KMS-11 (cell line): ENCODE data around the gene CSNK1D.
"Not testable (repeated sequence)": the region's sequence is repeated elsewhere in the genome, so short reads cannot be mapped to it uniquely, and the experiment has no call there.

Source experiments
- H2AFZ ChIP-seq: fragments of 200-600 bp; sonication (generic); 2 replicates; pipeline ENCODE4 v1.6.1; 2016; ENCODE audit warnings: antibody characterized with exemption, mixed run types, low read depth
- H3K27ac ChIP-seq: fragments of 200-600 bp; sonication (generic); 2 replicates; pipeline ENCODE4 v1.6.1; 2016; ENCODE audit warnings: mild to moderate bottlenecking, mixed run types
- H3K27me3 ChIP-seq: fragments of 200-600 bp; sonication (generic); 2 replicates; pipeline ENCODE4 v1.6.1; 2017; ENCODE audit warnings: mild to moderate bottlenecking, low read depth, mixed run types, moderate library complexity; ENCODE audit not compliant: insufficient read depth
- H3K36me3 ChIP-seq: fragments of 200-600 bp; sonication (generic); 2 replicates; pipeline ENCODE4 v1.6.1; 2017; ENCODE audit warnings: mild to moderate bottlenecking, mixed run types; ENCODE audit not compliant: insufficient read depth
- H3K4me1 ChIP-seq: fragments of 200-600 bp; sonication (generic); 2 replicates; pipeline ENCODE4 v1.6.1; 2016; ENCODE audit warnings: mild to moderate bottlenecking, low read depth, mixed run types; ENCODE audit not compliant: poor library complexity, severe bottlenecking
- H3K4me2 ChIP-seq: fragments of 200-600 bp; sonication (generic); 2 replicates; pipeline ENCODE4 v1.7.0; 2016; ENCODE audit warnings: mild to moderate bottlenecking, mixed run types
- H3K4me3 ChIP-seq: fragments of 200-600 bp; sonication (generic); IDR thresholded peaks from 2 replicates; pipeline ENCODE4 v1.6.1; 2017; ENCODE audit warnings: low read depth, low read length, mixed read lengths; ENCODE audit not compliant: insufficient read depth
- H3K79me2 ChIP-seq: fragments of 200-600 bp; sonication (generic); 2 replicates; pipeline ENCODE4 v1.6.1; 2016; ENCODE audit warnings: low read depth, mixed run types; ENCODE audit not compliant: insufficient read depth
- H3K9ac ChIP-seq: fragments of 200-600 bp; sonication (generic); 2 replicates; pipeline ENCODE4 v1.6.1; 2016; ENCODE audit warnings: mild to moderate bottlenecking, mixed run types
- H4K20me1 ChIP-seq: fragments of 200-600 bp; sonication (generic); 2 replicates; pipeline ENCODE4 v1.6.1; 2016; ENCODE audit warnings: mild to moderate bottlenecking, mixed run types; ENCODE audit not compliant: insufficient read depth
- TF ChIP-seq, protein P1 (sequence below): fragments of 200-600 bp; sonication (generic); conservative IDR thresholded peaks from 2 replicates; pipeline ENCODE4 v1.6.1; 2017; ENCODE audit warnings: low read depth, mild to moderate bottlenecking, antibody characterized with exemption, low read length, moderate library complexity, mixed read lengths

The CSNK1D gene

DNA sequence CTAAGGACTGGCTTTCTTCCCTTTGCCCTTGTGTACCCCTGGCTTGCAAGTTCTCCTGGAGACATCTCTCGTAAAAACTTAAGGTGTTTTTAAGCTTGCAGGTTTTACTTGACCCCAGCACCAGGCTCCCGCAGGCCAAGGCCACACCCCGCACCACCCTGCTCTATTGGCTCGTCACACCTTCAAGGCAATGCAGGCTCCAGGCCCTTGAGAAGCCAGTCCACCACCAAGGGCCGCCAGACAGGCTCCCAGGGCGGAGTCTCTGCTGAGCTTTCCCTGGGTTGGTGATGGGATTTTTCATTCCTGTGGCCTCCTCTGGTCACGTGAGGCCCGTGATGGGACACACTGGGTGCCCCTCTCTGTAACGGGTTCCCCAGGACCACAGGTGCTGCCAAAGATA is 9.9 kb downstream of the CSNK1D start:
- Histone ChIP-seq H3K9ac (no peak overlapping the region), H2AFZ (no peak overlapping the region), H3K36me3 (peaks cover 24% of the 10 kb centered on the region; the same call in 1 of the 2 replicates), H3K4me1 (peaks cover 8% of the 10 kb centered on the region), H3K27me3 (no peaks in the 10 kb centered on the region), H3K27ac (no peak overlapping the region), H3K79me2 (peaks cover 47% of the 10 kb centered on the region), H3K4me3 (no peak overlapping the region), H4K20me1 (peaks cover 15% of the 10 kb centered on the region), H3K4me2 (no peak overlapping the region)
- TF ChIP-seq, protein P1, sequence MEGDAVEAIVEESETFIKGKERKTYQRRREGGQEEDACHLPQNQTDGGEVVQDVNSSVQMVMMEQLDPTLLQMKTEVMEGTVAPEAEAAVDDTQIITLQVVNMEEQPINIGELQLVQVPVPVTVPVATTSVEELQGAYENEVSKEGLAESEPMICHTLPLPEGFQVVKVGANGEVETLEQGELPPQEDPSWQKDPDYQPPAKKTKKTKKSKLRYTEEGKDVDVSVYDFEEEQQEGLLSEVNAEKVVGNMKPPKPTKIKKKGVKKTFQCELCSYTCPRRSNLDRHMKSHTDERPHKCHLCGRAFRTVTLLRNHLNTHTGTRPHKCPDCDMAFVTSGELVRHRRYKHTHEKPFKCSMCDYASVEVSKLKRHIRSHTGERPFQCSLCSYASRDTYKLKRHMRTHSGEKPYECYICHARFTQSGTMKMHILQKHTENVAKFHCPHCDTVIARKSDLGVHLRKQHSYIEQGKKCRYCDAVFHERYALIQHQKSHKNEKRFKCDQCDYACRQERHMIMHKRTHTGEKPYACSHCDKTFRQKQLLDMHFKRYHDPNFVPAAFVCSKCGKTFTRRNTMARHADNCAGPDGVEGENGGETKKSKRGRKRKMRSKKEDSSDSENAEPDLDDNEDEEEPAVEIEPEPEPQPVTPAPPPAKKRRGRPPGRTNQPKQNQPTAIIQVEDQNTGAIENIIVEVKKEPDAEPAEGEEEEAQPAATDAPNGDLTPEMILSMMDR = no peak

DNA sequence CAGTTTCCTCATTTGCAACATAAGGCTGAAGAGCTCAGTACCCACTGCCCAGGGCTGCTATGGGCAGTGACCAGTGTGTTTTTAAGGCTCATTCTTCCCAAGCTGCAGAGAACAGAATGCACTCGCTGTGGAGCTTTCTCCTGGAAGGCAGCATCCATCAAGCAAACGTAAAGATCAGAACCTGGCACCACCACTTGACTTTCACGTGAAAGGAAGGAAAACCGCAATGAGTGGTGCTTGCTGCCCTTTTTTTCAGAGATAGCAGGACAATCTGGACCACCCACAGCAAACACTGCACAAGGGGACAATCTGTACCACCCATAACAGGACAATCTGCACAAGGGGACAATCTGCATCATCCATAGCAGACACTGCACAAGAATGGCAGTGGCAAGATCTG is 11.2 kb downstream of the CSNK1D start:
- TF ChIP-seq, protein P1 = no peak
- peaks cover 43% of the 10 kb centered on the region for H3K79me2 ChIP-seq
- no peak overlapping the region for H2AFZ ChIP-seq
- H3K9ac ChIP-seq = no peak overlapping the region
- no peaks in the 10 kb centered on the region for H3K27me3 ChIP-seq
- no peak overlapping the region for H3K4me2 ChIP-seq
- no peak overlapping the region for H3K27ac ChIP-seq
- no peak overlapping the region for H3K4me3 ChIP-seq
- peaks cover 5% of the 10 kb centered on the region; the same call in 1 of the 2 replicates for H4K20me1 ChIP-seq
- peaks cover 23% of the 10 kb centered on the region; the same call in 1 of the 2 replicates for H3K36me3 ChIP-seq
- no peaks in the 10 kb centered on the region for H3K4me1 ChIP-seq

DNA sequence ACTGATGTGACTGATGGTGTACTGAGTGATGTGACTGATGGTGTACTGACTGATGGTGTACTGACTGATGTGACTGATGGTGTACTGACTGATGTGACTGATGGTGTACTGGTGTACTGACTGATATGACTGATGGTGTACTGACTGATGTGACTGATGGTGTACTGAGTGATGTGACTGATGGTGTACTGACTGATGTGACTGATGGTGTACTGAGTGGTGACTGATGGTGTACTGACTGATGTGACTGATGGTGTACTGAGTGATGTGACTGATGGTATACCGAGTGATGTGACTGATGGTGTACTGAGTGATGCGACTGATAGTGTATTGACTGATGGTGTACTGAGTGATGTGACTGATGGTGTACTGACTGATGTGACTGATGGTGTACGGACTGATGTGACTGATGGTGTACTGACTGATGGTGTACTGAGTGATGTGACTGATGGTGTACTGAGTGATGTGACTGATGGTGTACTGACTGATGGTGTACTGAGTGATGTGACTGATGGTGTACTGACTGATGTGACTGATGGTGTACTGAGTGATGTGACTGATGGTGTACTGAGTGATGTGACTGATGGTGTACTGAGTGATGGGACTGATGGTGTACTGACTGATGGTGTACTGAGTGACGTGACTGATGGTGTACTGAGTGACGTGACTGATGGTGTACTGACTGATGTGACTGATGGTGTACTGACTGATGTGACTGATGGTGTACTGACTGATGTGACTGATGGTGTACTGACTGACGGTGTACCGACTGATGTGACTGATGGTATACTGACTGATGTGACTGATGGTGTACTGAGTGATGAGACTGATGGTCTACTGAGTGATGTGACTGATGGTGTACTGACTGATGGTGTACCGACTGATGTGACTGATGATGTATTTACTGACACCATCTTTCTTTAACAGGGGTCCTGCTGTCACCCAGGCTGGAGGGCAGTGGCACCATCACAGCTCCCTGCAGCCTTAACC is 13.2 kb downstream of the CSNK1D start:
- H3K4me2 ChIP-seq, H3K4me1 ChIP-seq, H4K20me1 ChIP-seq, H2AFZ ChIP-seq, H3K9ac ChIP-seq, H3K27ac ChIP-seq, H3K4me3 ChIP-seq, H3K27me3 ChIP-seq: not testable (repeated sequence)
- H3K36me3 ChIP-seq = peaks cover 25% of the 10 kb centered on the region; the same call in 1 of the 2 replicates
- H3K79me2 ChIP-seq = peaks cover 26% of the 10 kb centered on the region; the same call in 1 of the 2 replicates

DNA sequence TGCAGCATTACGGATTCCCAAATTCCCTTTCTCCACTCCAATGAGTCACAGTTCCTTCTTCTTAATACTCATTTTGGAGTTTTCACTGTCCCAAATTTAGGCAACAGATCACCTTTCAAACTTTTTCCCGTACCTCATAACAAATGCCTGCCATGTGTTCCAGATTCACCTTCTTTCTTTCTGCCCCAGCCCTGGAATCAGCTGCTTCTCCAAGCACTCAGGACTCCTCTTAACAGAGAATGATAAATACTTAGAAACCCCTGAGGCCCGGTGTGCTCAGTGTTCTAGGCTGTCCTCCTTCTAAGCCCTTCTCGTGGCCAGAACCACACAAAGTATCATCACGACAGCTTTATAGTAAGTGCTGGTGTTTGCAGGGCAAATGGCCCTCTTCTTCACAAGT is 14.9 kb downstream of the CSNK1D start:
- Histone ChIP-seq H3K27ac (no peak overlapping the region), H3K79me2 (peaks cover 21% of the 10 kb centered on the region; the same call in 1 of the 2 replicates), H3K4me2 (no peak overlapping the region), H3K4me1 (no peaks in the 10 kb centered on the region), H4K20me1 (no peaks in the 10 kb centered on the region), H3K36me3 (peaks cover 10% of the 10 kb centered on the region; the same call in 1 of the 2 replicates), H2AFZ (no peak overlapping the region), H3K9ac (no peak overlapping the region), H3K27me3 (no peaks in the 10 kb centered on the region), H3K4me3 (no peak overlapping the region)
- TF ChIP-seq, protein P1 = no peak
